SH-SY5Y (cell line): ENCODE data around the gene HOXB2.

Source experiments
- GATA2 ChIP-seq: IDR thresholded peaks from 2 replicates; pipeline ENCODE4 v1.6.1; 2011; ENCODE audit warnings: mild to moderate bottlenecking, low read depth, low read length
- GATA3 ChIP-seq: IDR thresholded peaks from 2 replicates; pipeline ENCODE4 v1.6.1; 2011; ENCODE audit warnings: low read depth, mild to moderate bottlenecking, low read length, moderate library complexity

GRCh38 chr17:48528936-48529682 lies 15.8 kb downstream of the HOXB2 start:
- TF ChIP-seq GATA2 (no peak), GATA3 (no peak)
